Cardiac muscle cell (in vitro differentiated cells and primary cell): Measurements from ENCODE around the gene SUSD6. TPM values are rescaled to one million over a fixed set of nuclear protein-coding genes. Genes with fewer than 3 reads are reported as not detected.

ENCODE experiments used
- DNase-seq, 2 donors: peaks; one replicate each; pipeline versions ENCODE4 v3.0.0 to v3.0.0-alpha.2; 2010 to 2017; ENCODE audit warnings: low read depth in 1 of 2, low spot score in 1 of 2
- H3K27ac ChIP-seq: fragments of 200-600 bp; sonication (generic); 2 replicates; pipeline ENCODE4 v1.5.1; 2016
- H3K27me3 ChIP-seq: fragments of 200-600 bp; sonication (generic); 2 replicates; pipeline ENCODE4 v1.6.0; 2016; ENCODE audit warnings: control low read depth
- H3K36me3 ChIP-seq: fragments of 200-600 bp; sonication (generic); 2 replicates; pipeline ENCODE4 v1.5.1; 2016; ENCODE audit warnings: control low read depth
- H3K4me1 ChIP-seq: fragments of 200-600 bp; sonication (generic); 2 replicates; pipeline ENCODE4 v1.8.1; 2017; ENCODE audit warnings: low read depth, mild to moderate bottlenecking, mixed run types
- H3K4me3 ChIP-seq: fragments of 200-600 bp; sonication (generic); 2 replicates; pipeline ENCODE4 v1.5.1; 2016; ENCODE audit warnings: mild to moderate bottlenecking
- H3K9me3 ChIP-seq: fragments of 200-600 bp; sonication (generic); 2 replicates; pipeline ENCODE4 v1.5.1; 2017; ENCODE audit warnings: low read depth, mild to moderate bottlenecking, control low read depth
- polyA plus RNA-seq: library from polyadenylated mRNA; unstranded; fragments of >200 nt; fragmentation: Nextera tagmentation; extraction: Ambion mirVana; gene quantifications from 2 replicates; pipeline ENCODE4 v1.2.1, GENCODE V29; 2016
- total RNA-seq: library from RNA; depleted of rRNA; stranded (reverse); fragments of >200 nt; gene quantifications from 2 replicates; pipeline ENCODE4 v1.2.3, GENCODE V29; 2016
- TF ChIP-seq, protein P1 (sequence below): IDR thresholded peaks from 2 replicates; pipeline ENCODE4 v1.5.1; 2012; ENCODE audit warnings: low read depth, mild to moderate bottlenecking, low read length

Gene SUSD6
- total and polyA plus RNA-seq, 2 experiments from 2014 or later = 8.7 to 12.1 TPM

DNA sequence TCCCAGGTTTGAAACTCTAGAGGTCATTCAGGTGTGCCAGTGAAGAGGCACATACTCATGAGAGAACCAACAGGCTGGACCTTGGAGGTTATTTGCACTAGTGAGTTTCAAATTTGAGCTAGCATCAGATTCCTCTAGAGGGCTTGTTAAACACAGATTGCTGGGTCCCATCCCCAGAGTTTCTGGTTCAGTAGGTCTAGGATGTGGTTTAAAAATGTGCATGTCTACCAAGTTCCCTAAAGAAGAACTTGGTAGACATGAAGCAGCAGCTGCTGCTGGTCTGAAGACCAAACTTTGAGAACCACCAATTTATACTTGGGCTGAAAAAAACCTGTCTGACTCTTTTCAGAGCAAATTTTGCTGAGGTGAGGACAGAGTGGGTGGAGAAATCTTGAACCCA lies 61.7 kb downstream of the SUSD6 start:
- Histone ChIP-seq H3K4me3 (no peak overlapping the region), H3K9me3 (no peaks in the 10 kb centered on the region), H3K36me3 (no peaks in the 10 kb centered on the region), H3K27ac (no peak overlapping the region), H3K4me1 (peaks cover 9% of the 10 kb centered on the region), H3K27me3 (no peaks in the 10 kb centered on the region)
- DNase-seq = no peak
- TF ChIP-seq, protein P1, sequence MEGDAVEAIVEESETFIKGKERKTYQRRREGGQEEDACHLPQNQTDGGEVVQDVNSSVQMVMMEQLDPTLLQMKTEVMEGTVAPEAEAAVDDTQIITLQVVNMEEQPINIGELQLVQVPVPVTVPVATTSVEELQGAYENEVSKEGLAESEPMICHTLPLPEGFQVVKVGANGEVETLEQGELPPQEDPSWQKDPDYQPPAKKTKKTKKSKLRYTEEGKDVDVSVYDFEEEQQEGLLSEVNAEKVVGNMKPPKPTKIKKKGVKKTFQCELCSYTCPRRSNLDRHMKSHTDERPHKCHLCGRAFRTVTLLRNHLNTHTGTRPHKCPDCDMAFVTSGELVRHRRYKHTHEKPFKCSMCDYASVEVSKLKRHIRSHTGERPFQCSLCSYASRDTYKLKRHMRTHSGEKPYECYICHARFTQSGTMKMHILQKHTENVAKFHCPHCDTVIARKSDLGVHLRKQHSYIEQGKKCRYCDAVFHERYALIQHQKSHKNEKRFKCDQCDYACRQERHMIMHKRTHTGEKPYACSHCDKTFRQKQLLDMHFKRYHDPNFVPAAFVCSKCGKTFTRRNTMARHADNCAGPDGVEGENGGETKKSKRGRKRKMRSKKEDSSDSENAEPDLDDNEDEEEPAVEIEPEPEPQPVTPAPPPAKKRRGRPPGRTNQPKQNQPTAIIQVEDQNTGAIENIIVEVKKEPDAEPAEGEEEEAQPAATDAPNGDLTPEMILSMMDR = no peak

DNA sequence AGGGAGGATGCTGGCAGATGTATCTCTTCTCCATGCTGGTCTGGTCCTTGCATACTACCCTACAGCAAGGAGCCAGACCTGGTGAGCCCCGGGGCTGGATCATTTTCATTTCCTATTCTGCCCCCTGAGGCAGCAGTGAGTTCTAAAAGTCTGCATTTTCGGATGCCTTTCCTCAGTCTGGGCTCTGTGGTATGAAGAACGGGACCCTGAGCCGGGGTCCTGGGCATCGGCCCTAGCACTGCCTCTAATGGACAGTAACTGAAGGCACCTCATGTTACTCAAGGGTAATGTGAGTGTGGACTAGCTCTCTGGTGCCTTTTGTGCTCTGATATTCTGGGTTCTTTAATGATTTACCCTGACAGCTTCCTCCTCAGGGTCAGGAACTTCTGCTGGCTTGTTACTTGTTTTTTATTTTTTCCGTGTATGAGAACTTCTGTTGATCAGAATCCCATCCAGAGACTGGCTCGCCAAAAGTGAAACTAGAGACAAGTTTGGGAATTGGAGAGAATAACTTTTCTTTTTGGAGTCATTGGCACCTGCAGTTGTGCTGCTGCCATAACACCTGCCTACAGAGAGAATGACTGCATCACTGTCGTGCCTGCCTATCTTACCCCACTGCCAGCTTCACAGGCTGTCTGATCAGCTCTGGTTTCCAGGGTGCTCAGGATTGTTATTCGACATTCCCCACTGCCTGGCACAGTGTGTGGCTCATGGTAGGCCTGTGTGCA lies 62.3 kb downstream of the SUSD6 start:
- Histone ChIP-seq H3K27ac (no peak overlapping the region), H3K4me1 (peaks cover 9% of the 10 kb centered on the region), H3K36me3 (no peaks in the 10 kb centered on the region), H3K27me3 (no peaks in the 10 kb centered on the region), H3K9me3 (no peaks in the 10 kb centered on the region), H3K4me3 (no peak overlapping the region)
- TF ChIP-seq, protein P1 = no peak
- DNase-seq = no peak

DNA sequence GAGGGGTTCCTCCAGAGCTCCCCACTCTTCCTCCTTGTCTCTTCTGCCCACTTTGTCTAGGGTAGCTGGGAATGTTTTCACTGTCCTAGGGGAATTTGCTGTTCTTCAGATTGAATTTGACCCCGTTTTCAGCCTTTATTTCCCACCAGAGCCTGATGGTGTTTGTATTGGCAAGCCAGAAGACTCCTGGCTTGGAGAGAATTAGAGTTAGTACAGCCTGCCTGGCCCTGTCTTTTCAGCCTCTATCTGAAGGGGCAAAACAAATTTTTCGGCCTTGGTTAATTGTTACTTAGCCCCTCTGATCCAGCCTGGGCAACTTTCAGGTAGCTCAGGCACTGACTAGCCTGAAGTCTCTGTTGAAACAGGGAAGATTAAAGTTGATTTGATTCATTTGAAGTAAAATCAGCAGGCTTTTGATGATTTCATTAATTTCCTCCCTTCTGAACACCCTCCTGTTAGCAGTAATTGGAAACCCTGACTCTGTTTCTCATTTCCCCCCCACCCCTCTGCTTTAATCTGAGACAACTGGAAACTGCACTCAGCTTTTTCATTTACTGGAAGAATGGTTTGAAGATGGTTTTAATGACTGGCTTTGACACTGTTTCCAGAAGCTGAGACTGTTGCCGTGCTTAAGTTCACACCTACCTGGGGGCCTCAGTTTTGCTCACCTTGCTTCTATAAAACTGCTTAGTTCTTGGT lies 63.3 kb downstream of the SUSD6 start:
- TF ChIP-seq, protein P1 = no peak
- Histone ChIP-seq H3K4me1 (peaks cover 9% of the 10 kb centered on the region), H3K4me3 (no peak overlapping the region), H3K27me3 (no peaks in the 10 kb centered on the region), H3K27ac (no peak overlapping the region), H3K36me3 (no peaks in the 10 kb centered on the region), H3K9me3 (no peaks in the 10 kb centered on the region)
- DNase-seq = no peak

DNA sequence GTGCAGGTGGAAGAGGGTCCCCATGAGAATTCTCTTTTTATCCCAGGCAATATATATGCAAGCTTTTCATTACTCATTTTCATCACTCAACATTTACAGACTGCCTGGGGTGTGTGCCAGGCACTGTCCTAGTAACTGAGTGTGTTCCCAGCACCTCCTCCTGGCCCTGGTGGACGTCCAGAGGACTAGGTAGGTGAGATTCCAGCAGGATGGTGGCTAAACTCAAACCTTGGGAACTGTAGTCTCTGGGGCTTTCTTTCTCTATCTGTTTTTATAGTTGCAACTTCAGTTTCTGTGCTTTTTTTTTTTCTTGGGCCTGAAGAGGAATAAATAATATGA lies 63.8 kb downstream of the SUSD6 start:
- no peak overlapping the region for H3K4me3 ChIP-seq
- no peaks in the 10 kb centered on the region for H3K27me3 ChIP-seq
- no peaks in the 10 kb centered on the region for H3K36me3 ChIP-seq
- H3K4me1 ChIP-seq = peaks cover 4% of the 10 kb centered on the region
- no peak overlapping the region for H3K27ac ChIP-seq
- no peaks in the 10 kb centered on the region for H3K9me3 ChIP-seq
- TF ChIP-seq, protein P1 = no peak
- no peak for DNase-seq

- DNase-seq = no peak
- H3K27ac ChIP-seq = no peak overlapping the region
- no peaks in the 10 kb centered on the region for H3K36me3 ChIP-seq
- TF ChIP-seq, protein P1 = no peak
- no peak overlapping the region for H3K4me3 ChIP-seq
- no peaks in the 10 kb centered on the region for H3K27me3 ChIP-seq
- H3K4me1 ChIP-seq = peaks cover 4% of the 10 kb centered on the region
- H3K9me3 ChIP-seq = no peaks in the 10 kb centered on the region
Observed at GRCh38 chr14:69675877-69676416, 64.6 kb downstream of the SUSD6 start.
